ENCODE measurements around the gene ENPP3. TPM values are rescaled to one million over a fixed set of nuclear protein-coding genes. Genes with fewer than 3 reads are reported as not detected.
A peak's percentile ranks its signal among the peaks of the same experiment; 100 is the strongest.

The ENPP3 gene
- total and polyA plus RNA-seq, 8 donors, result 0.31 to 13.0 (median 0.61) TPM; not detected in 2

GRCh38 chr6:131781687-131782086 is 144.6 kb downstream of the ENPP3 start:
- Histone ChIP-seq H3K4me3 (no peak overlapping the region), H3K9me3 (no peaks in the 10 kb centered on the region), H3K36me3 (no peaks in the 10 kb centered on the region), H3K4me1 (peaks cover 0 to 4% (median 0%) of the 10 kb centered on the region in 4 donors), H3K27me3 (no peaks in the 10 kb centered on the region), H3K27ac (no peak overlapping the region)
- no peak for DNase-seq
- WGBS, 5 donors, result 65 to 78% (median 74%) methylated on average over 3 of the region's 3 CpGs
- intact Hi-C loops (cut with DNase I; ENCODE audit: low total_unique reads), result no loop called here
- no peak for TF ChIP-seq POLR2AphosphoS5 (IDR thresholded peaks at IDR 0.05)
- TF ChIP-seq CTCF (IDR thresholded peaks at IDR 0.05), result no peak
- no peak for TF ChIP-seq EP300 (IDR thresholded peaks at IDR 0.05)
- no peak for TF ChIP-seq POLR2A (IDR thresholded peaks at IDR 0.05)

DNA sequence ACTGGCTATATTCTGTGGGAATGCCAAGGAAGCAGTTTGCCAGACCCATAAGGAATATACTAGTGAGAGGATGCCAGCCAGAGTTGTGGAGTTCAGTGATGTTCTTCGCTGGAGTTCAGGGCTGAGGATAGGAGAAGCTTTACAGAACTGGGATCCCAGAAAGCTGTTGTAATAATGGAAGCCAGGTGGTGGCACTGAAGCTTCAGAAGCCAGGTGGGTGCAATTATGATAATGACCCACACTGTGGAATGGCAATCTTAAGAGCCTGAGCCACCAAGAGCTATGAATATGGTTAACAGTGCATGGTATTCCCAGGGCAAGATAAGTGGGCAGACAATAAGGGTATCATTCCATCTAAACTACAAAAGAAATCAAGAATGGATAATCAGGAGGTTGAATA is 145.7 kb downstream of the ENPP3 start:
- H3K4me1 ChIP-seq, result peaks cover 0 to 3% (median 0%) of the 10 kb centered on the region in 4 donors
- DNase-seq, result no peak
- H3K27ac ChIP-seq, result no peak overlapping the region
- no peaks in the 10 kb centered on the region for H3K9me3 ChIP-seq
- no peaks in the 10 kb centered on the region for H3K36me3 ChIP-seq
- 63 to 76% (median 73%) methylated on average over 1 of the region's 1 CpG for WGBS, 5 donors
- no peak overlapping the region for H3K4me3 ChIP-seq
- intact Hi-C loops (cut with DNase I; ENCODE audit: low total_unique reads), result no loop called here
- H3K27me3 ChIP-seq, result no peaks in the 10 kb centered on the region
- peak in 2 of 7 experiments; percentile 7 to 36 for TF ChIP-seq CTCF (IDR thresholded peaks at IDR 0.05)
- TF ChIP-seq POLR2AphosphoS5 (IDR thresholded peaks at IDR 0.05), result no peak

GRCh38 chr6:131784561-131784960 is 147.5 kb downstream of the ENPP3 start:
- 71 to 87% (median 77%) methylated on average over 1 of the region's 1 CpG for WGBS, 5 donors
- Histone ChIP-seq H3K4me1 (peaks cover 0 to 9% (median 3%) of the 10 kb centered on the region in 4 donors), H3K9me3 (no peaks in the 10 kb centered on the region), H3K27me3 (no peaks in the 10 kb centered on the region), H3K36me3 (no peaks in the 10 kb centered on the region), H3K27ac (no peak overlapping the region), H3K4me3 (no peak overlapping the region)
- intact Hi-C loops (cut with DNase I; ENCODE audit: low total_unique reads), result no loop called here
- DNase-seq, result peak in 1 of 2 donors; percentile 47
- TF ChIP-seq POLR2A (IDR thresholded peaks at IDR 0.05) (no peak), CTCF (IDR thresholded peaks at IDR 0.05) (no peak), EP300 (IDR thresholded peaks at IDR 0.05) (no peak), POLR2AphosphoS5 (IDR thresholded peaks at IDR 0.05) (no peak)

- TF ChIP-seq EP300 (IDR thresholded peaks at IDR 0.05) (no peak), POLR2AphosphoS5 (IDR thresholded peaks at IDR 0.05) (no peak), POLR2A (IDR thresholded peaks at IDR 0.05) (no peak)
- intact Hi-C loops (cut with DNase I; ENCODE audit: low total_unique reads), result no loop called here
- no peak overlapping the region for H3K4me3 ChIP-seq
- no peak overlapping the region for H3K27ac ChIP-seq
- no peaks in the 10 kb centered on the region for H3K27me3 ChIP-seq
- H3K36me3 ChIP-seq, result no peaks in the 10 kb centered on the region
- H3K9me3 ChIP-seq, result no peaks in the 10 kb centered on the region
- H3K4me1 ChIP-seq, result peaks cover 0 to 9% (median 3%) of the 10 kb centered on the region in 4 donors
- DNase-seq, result no peak
Observed at GRCh38 chr6:131787079-131787478, 150.0 kb downstream of the ENPP3 start.

GRCh38 chr6:131787766-131788712 is 150.9 kb downstream of the ENPP3 start:
- H3K4me3 ChIP-seq, result no peak overlapping the region
- peaks cover 0 to 9% (median 3%) of the 10 kb centered on the region in 4 donors for H3K4me1 ChIP-seq
- peak in 1 of 2 donors; percentile 74 for DNase-seq
- 46 to 62% (median 52%) methylated on average over 8 of the region's 8 CpGs for WGBS, 5 donors
- H3K36me3 ChIP-seq, result no peaks in the 10 kb centered on the region
- H3K27ac ChIP-seq, result no peak overlapping the region
- TF ChIP-seq POLR2AphosphoS5 (IDR thresholded peaks at IDR 0.05), result no peak
- TF ChIP-seq POLR2A (IDR thresholded peaks at IDR 0.05), result no peak
- no peak for TF ChIP-seq CTCF (IDR thresholded peaks at IDR 0.05)
- no peak for TF ChIP-seq EP300 (IDR thresholded peaks at IDR 0.05)
- no peaks in the 10 kb centered on the region for H3K27me3 ChIP-seq
- no peaks in the 10 kb centered on the region for H3K9me3 ChIP-seq
- intact Hi-C loops (cut with DNase I; ENCODE audit: low total_unique reads), result no loop called here

Data from stomach (tissue), 9 donors.